ENCODE data around the gene LAMA2.

Gene LAMA2

DNA sequence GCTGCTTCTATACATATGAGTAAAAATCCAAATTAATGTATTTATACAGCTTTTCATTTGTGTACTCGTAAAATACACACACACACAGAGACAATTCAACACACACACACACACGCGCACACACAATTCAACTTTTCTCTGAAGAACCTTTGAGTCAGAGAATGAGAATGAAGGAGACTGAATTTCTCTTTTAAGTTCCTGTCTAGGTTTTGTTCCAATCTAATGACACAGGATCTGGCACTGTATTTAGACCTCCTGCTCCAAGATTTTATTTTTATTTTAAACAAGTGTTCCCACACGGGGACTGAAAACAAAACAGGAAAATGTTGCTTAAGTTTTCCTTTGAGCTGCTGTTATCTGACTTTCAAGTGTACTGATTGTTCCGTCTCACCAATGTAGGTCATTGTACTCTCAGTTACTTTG, 250.8 kb downstream of the LAMA2 start:
- DNase-seq (ENCODE audit: low read depth), result no peak
- no peak overlapping the region for H3K4me3 ChIP-seq (ENCODE audit: low read length)
- TF ChIP-seq, protein P1, sequence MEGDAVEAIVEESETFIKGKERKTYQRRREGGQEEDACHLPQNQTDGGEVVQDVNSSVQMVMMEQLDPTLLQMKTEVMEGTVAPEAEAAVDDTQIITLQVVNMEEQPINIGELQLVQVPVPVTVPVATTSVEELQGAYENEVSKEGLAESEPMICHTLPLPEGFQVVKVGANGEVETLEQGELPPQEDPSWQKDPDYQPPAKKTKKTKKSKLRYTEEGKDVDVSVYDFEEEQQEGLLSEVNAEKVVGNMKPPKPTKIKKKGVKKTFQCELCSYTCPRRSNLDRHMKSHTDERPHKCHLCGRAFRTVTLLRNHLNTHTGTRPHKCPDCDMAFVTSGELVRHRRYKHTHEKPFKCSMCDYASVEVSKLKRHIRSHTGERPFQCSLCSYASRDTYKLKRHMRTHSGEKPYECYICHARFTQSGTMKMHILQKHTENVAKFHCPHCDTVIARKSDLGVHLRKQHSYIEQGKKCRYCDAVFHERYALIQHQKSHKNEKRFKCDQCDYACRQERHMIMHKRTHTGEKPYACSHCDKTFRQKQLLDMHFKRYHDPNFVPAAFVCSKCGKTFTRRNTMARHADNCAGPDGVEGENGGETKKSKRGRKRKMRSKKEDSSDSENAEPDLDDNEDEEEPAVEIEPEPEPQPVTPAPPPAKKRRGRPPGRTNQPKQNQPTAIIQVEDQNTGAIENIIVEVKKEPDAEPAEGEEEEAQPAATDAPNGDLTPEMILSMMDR (IDR thresholded peaks at IDR 0.05; ENCODE audit: insufficient read depth, low read depth, low read length, missing control alignments), result no peak

- H3K4me3 ChIP-seq (ENCODE audit: low read length), result no peak overlapping the region
- TF ChIP-seq, protein P1 (IDR thresholded peaks at IDR 0.05; ENCODE audit: insufficient read depth, low read depth, low read length, missing control alignments), result peak; percentile 14
- DNase-seq (ENCODE audit: low read depth), result peak; percentile 13
Observed at GRCh38 chr6:129134535-129134934, 251.6 kb downstream of the LAMA2 start.

DNA sequence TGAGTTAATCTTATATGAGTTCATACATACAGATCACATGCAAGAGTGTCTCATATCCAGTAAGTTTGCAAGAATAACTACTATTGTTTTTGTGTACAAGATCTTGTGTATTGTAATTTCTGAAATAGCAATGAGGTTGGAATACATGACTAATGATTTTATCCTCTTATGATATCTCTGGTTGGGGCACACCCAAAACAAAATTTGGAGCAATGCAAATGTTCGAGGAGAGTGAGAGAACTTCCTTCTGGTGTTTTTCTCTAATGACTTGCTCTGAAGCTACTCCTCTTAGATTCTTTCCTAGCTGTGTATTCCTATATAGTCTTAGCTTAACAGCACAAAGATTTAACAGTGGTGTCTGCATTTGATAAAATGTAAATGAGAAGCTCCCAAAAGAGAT, 252.5 kb downstream of the LAMA2 start:
- TF ChIP-seq, protein P1 (IDR thresholded peaks at IDR 0.05; ENCODE audit: insufficient read depth, low read depth, low read length, missing control alignments), result no peak
- DNase-seq (ENCODE audit: low read depth), result no peak
- no peak overlapping the region for H3K4me3 ChIP-seq (ENCODE audit: low read length)

- TF ChIP-seq, protein P1 (IDR thresholded peaks at IDR 0.05; ENCODE audit: insufficient read depth, low read depth, low read length, missing control alignments), result no peak
- DNase-seq (ENCODE audit: low read depth), result no peak
- no peak overlapping the region for H3K4me3 ChIP-seq (ENCODE audit: low read length)
Observed at GRCh38 chr6:129136751-129137150, 253.8 kb downstream of the LAMA2 start.

GRCh38 chr6:129138739-129139405, 255.9 kb downstream of the LAMA2 start:
- DNase-seq (ENCODE audit: low read depth), result no peak
- TF ChIP-seq, protein P1 (IDR thresholded peaks at IDR 0.05; ENCODE audit: insufficient read depth, low read depth, low read length, missing control alignments), result no peak
- H3K4me3 ChIP-seq (ENCODE audit: low read length), result no peak overlapping the region

DNA sequence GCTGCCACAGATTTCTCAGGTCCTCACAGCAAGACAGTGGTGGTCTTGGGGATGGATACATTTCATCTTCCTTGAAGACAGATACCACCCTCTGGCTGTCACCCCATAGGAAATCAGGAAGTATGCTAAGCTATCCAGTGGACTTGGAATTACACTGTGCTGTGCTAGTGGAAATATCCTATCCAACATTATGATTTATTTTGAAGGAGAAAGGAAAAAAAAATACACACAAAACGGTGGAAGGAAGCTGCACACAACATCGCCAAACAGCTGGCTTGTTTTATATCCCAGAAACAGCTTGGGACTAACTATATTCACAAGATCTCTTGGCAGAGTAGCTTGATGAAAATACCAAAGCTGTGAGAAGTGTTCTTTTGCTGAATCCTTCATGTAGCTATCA, 257.6 kb downstream of the LAMA2 start:
- TF ChIP-seq, protein P1 (IDR thresholded peaks at IDR 0.05; ENCODE audit: insufficient read depth, low read depth, low read length, missing control alignments), result no peak
- no peak for DNase-seq (ENCODE audit: low read depth)
- no peak overlapping the region for H3K4me3 ChIP-seq (ENCODE audit: low read length)

DNA sequence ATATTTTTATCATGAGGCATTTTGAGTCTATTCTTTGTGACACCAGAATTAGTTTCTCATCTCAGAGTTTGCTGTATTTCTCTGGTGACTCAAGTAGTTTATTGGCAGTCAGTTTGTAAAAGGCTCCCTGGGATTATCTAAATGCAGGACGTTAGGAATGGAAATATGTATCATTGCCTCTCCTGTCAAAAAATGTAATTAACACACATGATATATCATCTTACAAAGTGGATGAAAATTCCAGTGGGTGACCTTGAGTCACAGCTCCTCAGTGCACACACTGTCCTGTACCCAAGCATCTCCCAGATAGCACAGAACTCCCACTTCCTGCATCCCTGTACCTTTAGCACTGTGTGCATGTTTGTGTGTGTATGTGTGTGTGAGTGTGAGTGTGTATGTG, 258.6 kb downstream of the LAMA2 start:
- TF ChIP-seq, protein P1 (IDR thresholded peaks at IDR 0.05; ENCODE audit: insufficient read depth, low read depth, low read length, missing control alignments), result no peak
- no peak overlapping the region for H3K4me3 ChIP-seq (ENCODE audit: low read length)
- DNase-seq (ENCODE audit: low read depth), result no peak

Data from epithelial cell of esophagus (primary cell).